A375 (cell line): ENCODE results near the gene FAM120AOS. TPM values are rescaled to one million over a fixed set of nuclear protein-coding genes. Genes with fewer than 3 reads are reported as not detected.

Experiments
- small RNA-seq: library from RNA; depleted of rRNA; stranded (forward); fragments of <200 nt; gene quantifications from one replicate; pipeline ENCODE3, GENCODE V24; 2014
- total RNA-seq: library from RNA; depleted of rRNA; stranded (reverse); fragments of >200 nt; shearing (Covaris generic); gene quantifications from 2 replicates; pipeline ENCODE4 v1.2.3, GENCODE V29; 2014; rRNA removed

The FAM120AOS gene
- 39.4 and 48.4 TPM in 2 replicates for total RNA-seq

DNA sequence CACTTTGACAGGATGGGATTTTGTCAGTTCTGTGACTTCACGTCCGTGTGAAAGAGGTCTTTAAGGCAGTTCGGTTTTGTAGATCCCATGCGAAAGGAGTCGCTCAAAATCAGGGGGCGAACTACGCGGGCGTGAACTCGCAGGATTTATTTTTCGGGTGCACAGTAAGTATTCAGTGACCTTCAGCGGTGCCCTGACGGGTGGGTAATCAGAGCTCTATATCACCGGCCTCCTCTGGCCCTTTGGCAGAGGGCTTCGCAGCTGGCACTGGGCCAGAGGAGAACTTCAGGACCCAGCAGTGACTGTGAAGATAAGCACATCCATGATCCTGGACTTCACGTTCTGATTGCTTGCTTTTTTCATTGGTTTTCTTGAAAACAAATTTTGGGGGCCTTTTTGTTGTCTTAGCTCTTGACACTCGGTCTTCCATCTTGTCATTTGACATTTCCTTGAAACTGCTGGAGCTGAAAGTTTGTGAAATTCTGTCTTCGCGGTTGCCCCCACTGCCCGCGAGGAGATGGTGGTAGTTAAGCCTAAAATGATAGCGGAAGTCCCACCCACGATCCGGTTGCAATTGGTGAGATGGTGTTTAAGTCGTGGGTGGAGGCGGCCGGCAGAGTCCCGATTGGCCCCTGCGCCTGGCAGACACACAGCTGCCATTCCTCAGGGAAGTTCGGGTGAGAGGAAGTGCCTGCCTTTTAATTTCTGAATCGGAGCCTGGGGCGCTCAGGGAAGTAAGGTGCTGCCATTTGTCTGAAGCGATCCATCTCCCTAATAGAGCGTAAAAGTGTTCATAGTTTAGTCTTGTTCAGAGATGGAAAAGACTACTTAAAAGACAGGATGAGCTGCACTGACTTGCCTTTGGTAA is at the start of gene FAM120AOS:
Gene FAM120AOS, minus strand, starts transcription at position 535 of the 868 bp plus-strand sequence. CDS start 872 bp downstream, outside the sequence.

DNA sequence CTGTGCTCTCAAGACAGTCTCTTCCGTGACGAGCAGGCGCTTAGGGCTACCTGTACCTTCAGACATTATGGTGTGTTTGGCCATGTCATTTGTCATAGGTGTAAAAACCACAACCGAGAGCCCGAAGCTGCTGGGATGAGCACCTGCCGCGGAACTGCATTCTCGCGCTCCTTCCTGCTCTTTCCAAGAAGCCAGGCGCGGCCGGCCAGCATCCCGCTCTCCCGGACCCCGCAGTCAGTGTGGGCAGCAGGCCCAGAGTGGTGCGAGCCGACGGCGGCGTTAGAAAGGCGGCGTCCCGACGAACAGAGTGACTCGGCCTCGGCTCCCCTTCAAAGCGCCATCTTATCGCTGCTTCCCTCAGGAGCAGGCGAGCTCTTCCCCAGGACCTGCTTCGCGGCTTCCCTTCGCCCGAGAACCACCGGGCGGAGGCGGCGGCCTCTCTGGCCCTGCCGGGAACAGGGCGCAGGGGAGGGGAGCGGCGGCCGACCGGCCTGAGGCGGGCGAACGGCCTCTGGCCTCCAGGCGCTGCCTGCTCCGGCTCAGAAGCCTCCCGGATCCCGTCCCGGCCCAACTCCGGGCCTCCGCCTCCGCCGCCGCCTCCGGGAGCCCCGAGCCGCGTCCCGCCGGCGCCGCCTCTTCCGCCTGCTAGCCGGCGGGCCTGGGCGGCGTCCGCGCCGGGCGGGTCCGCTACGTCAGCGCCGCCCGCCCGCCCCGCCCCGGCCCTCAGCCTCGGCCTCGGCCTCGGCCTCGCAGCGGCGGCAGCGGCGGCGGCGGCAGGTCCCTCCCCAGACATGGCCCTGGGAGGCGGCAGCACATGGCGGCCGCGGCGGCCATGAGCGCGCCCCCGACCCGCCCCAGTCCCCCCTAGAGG is 2.2 kb downstream of the FAM120AOS start, which contains the start of gene FAM120A:
Gene FAM120A, plus strand, starts transcription at position 741 of the 871 bp plus-strand sequence. CDS start 231 bp downstream, outside the sequence.

Small RNA genes within 50 kb of the gene (small RNA-seq; reads per million reads assigned to genes)
- not detected for gene RF00019

Other genes starting within 250 kb of the FAM120AOS start
- 77.9 and 79.3 TPM in 2 replicates for gene FAM120A, start 1.9 kb downstream of the FAM120AOS start, total RNA-seq
- gene PHF2, start 123.0 kb upstream of the FAM120AOS start, total RNA-seq, result 14.9 and 16.1 TPM in 2 replicates